Measurements from ENCODE around the gene ABCD4. TPM values are rescaled to one million over a fixed set of nuclear protein-coding genes. Genes with fewer than 3 reads are reported as not detected.
A peak's percentile ranks its signal among the peaks of the same experiment; 100 is the strongest.
"Not testable (repeated sequence)": the region's sequence is repeated elsewhere in the genome, so short reads cannot be mapped to it uniquely, and the experiment has no call there.

Gene ABCD4
- polyA plus RNA-seq, 3 donors, result 101 to 149 (median 143) TPM

DNA sequence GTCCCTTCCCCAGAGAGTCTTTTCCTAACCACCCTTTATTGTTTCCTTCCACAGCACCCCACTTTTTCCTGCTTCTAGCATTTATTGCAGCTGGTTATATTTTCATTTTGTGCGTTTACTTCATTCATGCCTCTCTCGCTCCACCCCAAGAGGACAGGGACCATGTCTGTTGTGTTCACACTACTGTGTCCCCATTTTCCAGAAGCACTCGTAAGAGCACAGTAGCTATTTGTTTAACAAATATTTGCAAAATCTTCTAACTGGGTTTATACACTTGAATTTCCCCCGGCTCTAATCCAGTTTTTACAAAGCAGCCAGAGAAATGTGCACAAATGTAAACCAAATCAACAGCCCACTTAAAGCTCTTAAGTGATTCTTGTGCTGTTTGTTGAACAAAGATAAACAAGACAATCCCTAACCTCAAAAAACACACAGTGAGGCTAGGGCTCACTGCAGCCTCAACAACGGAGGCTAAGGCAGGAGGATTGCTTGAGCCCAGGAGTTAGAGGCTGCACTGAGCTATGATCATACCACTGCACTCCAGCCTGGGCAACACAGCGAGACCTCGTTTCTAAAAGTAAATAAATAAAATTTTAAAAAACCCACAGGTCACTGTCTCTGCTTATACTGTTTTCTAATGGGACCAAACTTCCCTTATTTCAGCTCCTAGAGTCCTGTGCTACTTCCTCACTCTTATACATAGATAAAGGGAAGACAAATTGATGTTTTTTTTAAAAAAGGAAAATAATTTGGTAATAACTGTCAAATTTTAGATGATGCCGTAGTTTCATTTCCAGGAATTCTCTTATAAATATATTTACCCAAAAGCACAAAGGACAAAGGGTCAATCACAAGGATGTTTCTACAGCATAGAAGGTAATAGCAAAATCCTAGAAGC lies 6.6 kb upstream of the ABCD4 start:
- no peak for DNase-seq

DNA sequence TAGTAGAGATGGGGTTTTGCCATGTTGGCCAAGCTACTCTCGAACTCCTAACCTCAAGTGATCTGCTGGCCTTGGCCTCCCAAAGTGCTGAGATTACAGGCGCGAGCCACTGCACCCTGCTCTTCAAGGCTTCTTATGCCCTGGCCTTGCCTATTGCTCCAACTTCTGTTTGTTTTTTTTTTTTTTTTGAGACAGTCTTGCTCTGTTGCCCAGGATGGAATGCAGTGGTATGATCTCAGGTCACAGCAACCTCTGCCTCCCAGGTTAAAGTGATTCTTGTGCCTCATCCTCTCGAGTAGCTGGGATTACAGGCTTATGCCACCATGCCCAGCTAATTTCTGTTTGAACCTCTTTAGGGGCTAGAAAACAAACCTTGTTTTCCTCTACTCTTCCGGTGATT lies 6.0 kb upstream of the ABCD4 start:
- DNase-seq, result no peak

DNA sequence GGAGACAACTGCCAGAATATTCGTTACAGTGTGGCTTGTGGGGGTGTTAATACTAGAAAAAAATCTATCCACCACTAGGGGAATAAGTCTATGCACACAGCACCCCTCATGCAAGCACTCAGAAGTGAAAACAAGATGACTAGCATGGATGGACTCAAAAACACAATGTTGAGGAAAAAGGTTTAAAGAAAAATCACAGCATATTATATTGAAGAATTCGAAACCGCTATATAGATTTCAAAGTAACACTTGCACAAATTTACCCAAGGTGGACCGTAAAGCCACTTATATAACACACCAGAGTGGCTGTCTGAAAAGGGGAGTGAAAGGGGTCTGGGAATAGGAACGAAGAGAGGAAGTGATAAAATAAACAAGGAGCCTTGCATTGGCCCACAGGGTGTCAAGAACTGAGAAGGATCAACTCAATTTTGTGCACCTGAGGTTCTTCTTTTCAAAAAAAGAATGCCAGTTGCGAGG lies 544 bp downstream of the ABCD4 start:
- peak; percentile 52 for DNase-seq

DNA sequence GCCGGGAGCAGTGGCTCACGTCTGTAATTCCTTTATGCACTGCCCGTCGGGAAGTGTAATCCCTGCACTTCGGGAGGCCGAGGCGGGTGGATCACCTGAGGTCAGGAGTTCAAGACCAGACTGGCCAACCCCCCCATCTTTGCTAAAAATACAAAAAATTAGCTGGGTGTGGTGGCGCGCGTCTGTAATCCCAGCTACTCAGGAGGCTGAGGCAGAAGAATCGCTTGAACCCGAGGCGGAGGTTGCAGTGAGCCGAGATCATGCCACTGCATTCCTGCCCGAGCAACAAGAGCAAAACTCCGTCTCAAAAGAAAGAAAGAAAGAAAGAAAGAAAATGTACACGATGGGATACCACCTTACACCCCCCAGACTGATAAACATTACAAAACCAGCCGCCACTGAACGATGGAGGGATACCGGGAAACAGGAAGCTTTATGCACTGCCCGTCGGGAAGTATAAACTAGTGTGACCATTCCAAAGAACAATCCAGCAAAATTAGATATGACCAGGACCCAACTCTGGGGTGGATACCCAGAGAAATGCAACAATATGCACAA lies 1.1 kb downstream of the ABCD4 start:
- no peak for DNase-seq

DNA sequence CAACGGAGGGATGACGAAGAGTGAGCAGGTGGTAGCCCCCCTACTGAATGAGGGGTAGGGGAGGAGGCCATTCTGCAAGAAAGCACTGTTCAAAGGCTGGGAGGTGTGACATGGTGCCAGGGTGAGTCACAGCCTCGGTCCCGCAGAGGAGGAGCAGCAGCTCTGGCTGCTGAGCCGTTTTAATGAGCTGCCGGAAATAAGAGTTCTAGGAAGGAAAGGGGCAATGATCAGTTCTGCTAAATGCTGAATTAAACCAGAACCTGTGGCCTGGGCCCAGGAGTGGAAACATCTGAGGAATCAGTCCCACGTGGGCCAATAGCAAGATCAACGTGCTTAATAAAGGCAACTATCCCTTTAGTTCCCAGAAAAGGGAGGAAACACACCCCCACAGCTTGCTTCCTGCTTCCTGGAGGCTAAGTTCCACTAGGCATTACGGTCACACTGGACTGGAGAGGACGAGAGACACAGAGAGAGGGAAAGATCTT lies 3.6 kb downstream of the ABCD4 start:
- no peak for DNase-seq

DNA sequence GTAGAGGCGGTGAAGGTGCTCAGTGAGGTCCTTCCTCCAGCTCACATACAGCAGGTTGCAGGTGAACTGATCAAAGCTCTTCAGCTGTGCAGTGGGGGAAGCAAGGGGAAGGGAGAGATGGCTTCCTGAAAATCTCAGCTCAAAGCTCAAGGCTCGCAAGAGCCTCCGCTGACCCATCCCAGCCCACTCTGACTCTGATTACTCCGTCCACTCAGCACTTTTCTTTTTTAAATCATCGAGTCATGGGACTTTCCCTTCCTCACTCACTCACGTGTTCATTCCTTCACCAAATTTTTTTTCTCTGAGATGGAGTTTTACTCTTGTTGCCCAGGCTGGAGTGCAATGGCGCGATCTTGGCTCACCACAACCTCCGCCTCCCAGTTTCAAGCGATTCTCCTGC lies 4.7 kb downstream of the ABCD4 start:
- DNase-seq, result no peak

DNA sequence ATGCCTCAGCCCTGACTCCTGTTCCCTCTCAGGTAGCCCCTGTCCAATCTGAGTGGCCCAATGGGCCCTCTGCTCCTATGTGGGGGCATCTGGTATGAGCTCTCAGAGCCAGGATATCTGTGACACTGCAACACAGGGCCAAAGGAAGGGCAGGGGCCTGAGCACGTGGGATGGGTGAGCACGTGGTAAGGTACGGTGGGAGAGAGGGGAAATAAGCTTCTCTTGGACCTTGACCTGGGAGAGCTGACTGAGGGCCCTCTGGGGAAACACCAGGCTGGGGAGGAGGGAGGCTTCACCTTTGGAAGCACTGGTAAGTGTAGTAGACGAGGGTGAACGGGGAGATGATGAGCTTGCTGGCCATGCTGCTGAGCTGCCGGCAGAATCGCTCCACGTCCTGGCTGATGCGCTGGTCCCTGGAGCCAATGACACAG lies 6.7 kb downstream of the ABCD4 start:
- no peak for DNase-seq

DNA sequence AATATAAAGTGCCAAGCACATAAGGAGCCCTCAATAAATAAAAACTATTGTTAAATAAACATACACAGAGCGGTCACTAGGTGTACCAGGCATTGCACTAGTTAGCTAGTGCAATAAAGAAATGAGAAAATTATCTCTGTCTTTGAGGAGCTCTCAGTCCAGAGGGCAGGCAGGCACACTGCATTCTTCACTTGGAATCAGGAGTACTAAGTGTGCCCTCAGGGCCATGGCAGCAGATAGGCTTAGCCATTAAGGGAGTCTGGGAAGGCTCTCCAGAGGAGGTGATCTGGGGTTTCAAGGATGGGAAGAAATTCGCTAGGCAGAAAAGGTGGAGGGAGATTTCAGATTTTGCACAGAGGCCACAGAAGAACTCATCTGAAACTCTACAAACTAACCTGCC lies 9.1 kb downstream of the ABCD4 start:
- DNase-seq, result no peak

DNA sequence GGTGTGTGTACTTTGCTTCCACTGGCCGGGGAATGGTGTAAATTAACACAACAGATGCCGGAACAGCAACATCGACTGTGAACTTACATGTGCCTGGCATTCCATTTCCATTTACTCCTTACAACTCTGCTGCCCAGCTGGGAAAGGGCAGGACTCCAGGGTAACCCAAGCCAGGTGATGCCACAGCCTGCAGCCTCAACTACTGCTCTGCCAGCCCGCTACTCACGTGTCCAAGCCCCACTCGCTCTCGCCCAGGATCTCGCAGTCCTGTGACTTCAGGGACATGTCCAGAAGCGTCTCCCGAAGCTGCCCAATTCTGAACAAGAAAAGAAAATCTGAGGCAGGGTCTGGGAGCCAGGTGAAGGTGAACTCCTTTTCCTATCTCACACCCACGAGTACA lies 10.7 kb downstream of the ABCD4 start:
- no peak for DNase-seq

DNA sequence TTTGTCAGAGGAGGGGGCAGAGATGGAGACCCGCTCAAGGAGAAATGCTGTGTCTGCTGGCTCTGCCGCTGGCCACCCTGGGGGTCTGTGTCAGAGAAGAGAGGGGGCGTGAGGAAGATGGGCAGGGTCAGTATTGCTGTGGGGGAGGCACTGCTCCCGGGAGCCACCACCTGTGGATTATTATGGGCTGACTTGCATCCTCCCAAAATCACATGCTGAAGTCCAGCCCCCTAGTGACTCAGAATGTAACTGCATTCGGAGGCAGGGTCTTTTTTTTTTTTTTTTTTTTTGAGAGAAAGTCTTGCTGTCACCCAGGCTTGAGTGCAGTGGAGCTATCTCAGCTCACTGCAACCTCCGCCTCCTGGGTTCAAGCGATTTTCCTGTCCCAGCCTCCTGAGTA lies 12.3 kb downstream of the ABCD4 start:
- DNase-seq, result no peak

DNA sequence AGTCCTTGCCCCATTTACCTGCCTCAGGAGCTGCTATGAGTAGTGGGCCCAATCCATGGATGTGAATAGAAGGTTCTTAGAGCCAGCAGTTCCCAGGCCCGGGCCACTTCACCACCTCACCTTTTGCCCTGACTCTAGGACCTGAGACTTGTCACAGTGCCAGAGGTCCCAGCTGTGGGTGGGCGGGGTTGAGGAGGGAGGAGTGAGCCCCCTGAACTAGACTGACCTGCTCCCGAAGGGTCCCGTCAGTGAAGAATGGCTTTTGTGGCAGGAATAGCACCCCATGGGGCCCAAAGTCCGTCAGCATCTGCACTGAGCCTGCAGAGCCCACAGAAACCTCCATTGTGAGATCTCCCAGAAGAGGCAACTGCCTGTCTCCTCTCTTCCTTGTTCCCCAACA lies 12.9 kb downstream of the ABCD4 start:
- no peak for DNase-seq

DNA sequence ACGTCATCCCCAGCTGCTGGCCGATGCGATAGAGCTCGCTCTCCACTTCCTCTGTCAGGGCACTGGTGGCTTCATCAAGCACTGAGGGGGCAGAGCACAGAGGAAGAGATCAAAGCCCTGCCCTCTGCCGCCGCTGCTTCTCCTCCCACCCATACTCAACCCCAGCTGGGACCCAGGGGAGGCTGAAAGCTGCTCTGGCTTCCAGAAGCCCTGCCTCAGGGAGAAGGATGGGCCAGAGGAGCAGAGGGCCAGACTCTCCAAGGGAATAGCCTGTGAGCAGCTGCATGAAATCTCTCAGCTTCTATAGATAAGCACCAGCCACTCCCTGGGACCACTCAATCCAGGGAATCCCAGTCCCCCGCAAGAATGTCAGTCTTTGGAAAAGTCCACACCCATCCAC lies 16.0 kb downstream of the ABCD4 start:
- DNase-seq, result no peak

DNA sequence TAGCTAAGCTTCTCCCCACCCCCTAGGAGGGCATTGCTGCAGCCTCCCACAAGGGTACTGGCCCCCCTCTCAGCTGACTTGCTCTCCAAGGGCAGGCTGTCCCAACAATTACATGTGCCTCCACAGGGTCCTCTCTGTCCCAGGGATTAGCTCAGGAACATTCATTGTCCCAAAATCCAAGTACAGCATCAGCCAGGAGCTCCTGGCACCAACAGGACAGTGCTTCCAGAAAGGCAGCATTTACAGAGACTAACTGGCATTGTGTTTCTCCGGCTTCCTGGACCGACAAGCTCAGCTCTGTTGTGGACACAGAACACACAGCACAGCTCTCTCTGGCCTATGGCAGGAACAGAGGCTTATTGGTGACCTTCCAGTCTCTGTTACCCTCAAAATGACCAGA lies 21.7 kb downstream of the ABCD4 start:
- no peak for DNase-seq

DNA sequence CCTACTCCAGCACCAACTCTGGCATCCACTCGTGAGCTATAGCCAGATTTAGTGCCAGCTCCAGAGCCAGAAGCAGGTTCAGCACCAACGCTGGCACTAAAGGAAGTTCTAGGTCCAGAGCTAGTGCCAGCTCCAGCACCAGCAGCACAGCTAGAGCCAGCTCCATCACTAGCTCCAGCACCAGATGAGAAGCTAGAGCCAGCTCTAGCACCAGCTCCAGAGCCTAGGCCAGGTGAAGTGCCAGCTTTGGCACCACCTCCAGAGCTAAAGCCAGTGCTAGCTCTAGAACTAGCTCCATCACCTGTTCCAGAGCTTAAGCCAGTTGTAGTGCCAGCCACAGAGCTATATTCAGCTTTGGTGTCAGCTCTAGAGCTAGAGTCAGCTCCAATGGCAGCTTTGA lies 24.7 kb downstream of the ABCD4 start:
- DNase-seq, result no peak

DNA sequence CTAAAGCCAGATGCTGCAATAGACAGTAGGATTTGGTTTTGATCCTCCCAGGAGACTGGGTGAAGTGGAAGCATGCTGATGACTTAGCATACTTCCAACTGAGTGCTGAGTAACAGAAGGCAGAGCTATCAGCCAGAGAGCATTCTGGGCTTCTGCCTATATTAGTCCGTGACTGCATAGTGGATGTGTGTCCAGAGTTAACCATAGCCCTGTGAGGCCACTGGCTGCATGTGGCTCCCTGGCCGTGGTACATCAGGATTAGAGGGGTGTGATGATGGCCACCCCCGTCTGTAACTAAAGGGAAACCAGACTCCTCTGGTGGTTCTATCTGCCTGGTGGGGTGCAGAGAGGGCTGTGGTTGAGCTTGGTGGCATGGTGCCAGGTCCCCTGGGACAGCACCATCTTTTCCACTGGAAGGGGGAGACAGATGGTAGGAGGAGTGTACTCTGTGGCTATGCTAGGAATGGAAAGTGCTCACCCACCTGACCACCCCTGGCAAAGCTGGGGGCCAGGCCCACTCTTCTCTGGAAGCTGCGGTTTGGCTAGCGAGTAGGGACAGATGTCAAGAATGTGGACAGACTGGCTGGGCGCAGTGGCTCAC lies 27.4 kb downstream of the ABCD4 start:
- DNase-seq, result no peak

DNA sequence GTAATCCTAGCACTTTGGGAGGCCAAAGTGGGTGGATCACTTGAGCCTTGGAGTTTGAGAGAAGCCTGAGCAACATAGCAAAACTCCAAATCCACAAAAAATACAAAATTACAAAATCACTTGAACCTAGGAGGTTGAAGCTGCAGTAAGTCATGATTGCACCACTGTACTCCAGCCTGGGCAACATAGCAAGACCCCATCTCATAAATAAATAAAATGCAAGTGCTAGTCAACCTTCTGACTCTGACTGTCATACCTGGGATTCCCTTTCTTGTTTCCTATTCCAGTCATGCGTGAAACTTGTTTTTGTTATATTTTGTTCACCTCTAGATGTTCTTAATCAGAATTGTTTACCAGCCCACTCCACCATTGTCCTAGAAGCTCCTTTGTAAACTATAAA lies 31.4 kb downstream of the ABCD4 start:
- no peak for DNase-seq

DNA sequence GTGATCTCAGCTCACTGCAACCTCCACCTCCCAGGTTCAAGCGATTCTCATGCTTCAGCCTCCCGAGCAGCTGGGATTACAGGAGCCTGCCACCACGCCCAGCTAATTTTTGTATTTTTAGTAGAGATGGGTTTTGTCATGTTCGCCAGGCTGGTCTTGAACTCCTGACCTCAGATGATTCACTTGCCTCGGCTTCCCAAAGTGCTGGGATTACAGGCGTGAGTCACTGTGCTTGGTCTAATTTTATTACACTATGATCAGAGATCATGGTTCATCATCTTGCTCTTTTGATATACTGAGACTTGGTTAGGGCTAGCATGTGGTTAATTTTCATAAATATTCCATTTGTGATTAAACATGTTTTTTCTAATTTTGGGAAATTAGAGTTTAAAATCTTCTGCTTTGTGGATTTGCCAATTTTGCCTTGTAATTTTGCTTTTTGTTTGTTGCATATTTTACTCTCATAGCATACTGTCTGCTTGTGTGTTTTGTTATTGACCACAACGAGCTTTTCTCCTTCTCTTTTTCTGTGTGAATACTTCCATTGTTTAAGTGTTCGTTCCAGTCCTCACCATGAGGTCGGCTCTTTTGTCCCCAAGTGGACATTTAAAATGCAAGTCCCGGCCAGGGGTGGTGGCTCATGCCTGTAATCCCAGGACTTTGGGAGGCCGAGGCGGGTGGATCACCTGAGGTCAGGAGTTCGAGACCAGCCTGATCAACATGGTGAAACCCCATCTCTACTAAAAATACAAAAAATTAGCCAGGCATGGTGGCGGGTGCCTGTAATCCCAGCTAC lies 32.2 kb downstream of the ABCD4 start:
- DNase-seq, result not testable (repeated sequence)

DNA sequence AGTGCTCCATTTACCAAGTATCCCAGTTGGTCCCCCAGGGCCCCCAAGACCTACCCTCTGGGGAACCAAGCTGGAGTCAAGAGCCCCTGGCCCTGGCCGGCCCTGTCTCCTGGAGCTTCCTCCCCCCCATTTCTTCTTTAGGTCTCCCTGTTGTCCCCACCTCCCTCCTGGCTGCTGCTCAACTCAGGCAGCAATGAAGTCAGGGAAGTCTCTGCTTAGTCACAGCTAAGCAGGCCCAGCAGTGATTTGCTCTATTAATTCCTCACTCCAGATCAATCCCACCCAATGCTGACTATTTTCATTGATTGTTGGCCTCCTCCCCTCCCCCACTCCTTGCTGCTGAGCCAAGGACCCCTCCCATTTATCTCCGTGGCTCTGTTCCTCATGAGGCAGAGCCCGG lies 35.1 kb downstream of the ABCD4 start:
- DNase-seq, result no peak

DNA sequence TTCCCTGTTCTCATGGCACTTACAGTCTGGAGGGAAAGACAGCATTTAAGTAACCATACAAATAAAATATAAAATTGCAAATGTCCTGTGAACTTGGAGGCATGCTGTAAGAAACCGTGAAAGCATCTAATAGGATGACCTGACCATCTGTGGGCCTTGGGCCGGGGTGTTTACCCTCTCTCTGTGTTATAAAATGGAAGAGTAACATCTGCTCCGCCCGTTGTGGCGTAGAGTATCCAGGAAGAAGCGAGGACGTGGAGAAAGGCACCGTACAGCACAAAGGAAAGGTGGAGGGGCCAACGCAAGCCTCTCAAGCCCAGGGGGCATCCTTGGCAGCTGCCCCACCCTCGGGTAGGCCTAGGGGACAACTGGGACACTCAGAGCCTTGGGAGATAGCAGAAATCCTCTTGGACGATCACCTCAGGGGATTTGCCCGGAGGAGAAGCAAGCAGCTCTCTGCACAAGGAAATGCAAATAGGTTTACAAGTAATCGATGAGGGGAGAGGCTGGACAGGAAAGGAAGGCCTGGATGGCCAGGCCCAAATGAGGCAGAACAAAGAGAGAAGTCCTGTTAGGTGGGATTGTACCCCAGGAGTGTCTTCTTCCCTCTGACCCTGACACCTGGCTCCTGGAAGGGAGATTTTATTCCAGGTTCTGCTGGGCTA lies 37.3 kb downstream of the ABCD4 start:
- no peak for DNase-seq

DNA sequence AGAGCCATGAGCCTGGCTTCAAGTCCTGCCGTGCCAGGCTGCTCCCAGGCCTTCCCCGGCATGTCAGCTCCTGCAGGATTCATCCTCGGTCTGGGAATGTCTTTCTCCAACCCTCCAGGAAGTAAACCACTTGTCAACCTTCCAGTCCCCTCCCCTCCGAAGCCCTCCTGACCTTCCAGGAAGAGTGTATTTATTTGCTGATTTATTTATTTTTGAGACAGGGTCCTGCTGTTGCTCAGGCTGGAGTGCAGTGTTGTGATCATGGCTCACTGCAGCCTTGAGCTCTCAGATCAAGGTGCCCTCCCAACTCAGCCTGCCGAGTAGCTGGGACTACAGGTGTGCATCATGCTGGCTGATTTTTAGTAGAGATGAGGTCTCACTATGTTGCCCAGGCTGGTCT lies 38.8 kb downstream of the ABCD4 start:
- DNase-seq, result no peak

DNA sequence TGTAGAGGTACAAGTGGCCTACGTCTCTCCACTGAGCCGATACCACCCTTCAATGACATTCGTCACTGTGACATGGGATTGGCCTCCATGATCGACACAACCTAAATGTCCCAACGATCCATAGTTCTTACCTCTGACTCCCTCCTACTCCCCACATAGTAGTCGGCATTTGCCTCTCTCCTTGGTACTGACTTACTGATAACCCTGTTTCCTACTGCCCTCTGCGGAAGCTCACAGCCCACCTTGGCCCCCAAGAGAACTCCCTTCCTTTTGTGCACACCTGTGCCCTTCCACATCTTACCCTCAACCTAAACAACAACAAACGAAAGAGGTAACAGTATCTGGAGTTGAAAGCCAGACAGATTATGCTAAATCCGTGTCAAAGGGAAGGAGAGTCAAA lies 39.6 kb downstream of the ABCD4 start:
- DNase-seq, result no peak

DNA sequence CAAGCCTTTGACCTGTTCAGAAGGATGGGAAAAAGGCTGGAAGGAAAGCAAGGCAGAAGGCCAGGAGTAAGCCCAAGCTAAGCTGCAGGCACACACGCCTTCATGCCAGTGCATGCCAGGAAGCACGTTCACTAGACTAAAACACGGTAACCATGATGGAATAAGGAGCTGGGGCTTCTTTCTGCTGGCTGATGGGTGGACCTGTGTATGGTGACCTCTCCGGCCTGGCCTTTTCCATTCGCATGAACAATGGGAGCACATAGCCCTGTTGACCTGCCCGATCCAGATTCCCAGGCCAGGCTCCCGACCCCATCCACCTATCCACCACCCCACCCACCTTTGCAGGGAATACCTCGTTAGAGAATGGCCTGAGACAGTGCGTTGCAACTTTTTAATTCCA lies 40.7 kb downstream of the ABCD4 start:
- DNase-seq, result no peak
